ENCODE results near the gene TERC.

DNA sequence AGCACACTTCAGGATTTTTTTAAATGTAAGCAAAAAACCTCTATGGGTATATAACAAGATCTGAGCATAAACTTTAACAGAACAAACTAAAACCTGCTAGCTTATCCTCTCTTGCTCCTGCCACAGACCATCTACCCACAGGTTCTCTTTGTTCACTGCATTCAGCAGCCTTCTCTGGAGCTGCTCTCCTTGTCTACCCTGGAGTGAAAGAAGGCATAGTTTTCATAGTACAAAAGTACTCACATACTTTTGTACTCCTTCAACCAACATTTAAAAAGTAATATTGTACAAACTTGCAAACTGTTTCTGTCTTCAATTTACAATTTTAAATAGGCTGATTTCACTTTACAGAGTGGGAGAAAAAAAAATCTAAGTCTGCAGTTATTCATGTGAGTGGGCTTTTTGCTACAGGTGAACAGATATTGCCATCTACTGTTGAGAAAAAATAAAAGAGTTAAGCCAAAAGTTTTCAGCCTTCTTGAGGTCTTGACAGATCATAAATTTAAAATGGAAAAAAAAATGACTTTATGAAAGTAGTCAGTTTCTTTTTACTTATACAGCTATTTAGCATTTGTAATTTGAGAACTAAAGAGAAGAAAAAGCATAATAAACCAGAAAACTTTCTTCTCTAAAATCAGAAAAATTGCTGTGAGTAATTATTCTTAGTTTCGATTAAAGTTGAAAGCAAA lies 20.4 kb downstream of the TERC start:
- TF ChIP-seq, protein P1, sequence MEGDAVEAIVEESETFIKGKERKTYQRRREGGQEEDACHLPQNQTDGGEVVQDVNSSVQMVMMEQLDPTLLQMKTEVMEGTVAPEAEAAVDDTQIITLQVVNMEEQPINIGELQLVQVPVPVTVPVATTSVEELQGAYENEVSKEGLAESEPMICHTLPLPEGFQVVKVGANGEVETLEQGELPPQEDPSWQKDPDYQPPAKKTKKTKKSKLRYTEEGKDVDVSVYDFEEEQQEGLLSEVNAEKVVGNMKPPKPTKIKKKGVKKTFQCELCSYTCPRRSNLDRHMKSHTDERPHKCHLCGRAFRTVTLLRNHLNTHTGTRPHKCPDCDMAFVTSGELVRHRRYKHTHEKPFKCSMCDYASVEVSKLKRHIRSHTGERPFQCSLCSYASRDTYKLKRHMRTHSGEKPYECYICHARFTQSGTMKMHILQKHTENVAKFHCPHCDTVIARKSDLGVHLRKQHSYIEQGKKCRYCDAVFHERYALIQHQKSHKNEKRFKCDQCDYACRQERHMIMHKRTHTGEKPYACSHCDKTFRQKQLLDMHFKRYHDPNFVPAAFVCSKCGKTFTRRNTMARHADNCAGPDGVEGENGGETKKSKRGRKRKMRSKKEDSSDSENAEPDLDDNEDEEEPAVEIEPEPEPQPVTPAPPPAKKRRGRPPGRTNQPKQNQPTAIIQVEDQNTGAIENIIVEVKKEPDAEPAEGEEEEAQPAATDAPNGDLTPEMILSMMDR (IDR thresholded peaks at IDR 0.05; ENCODE audit: insufficient read depth, low read length) = no peak
- no peak for TF ChIP-seq POLR2AphosphoS5 (IDR thresholded peaks at IDR 0.05; ENCODE audit: low read depth)
- TF ChIP-seq, protein P2, sequence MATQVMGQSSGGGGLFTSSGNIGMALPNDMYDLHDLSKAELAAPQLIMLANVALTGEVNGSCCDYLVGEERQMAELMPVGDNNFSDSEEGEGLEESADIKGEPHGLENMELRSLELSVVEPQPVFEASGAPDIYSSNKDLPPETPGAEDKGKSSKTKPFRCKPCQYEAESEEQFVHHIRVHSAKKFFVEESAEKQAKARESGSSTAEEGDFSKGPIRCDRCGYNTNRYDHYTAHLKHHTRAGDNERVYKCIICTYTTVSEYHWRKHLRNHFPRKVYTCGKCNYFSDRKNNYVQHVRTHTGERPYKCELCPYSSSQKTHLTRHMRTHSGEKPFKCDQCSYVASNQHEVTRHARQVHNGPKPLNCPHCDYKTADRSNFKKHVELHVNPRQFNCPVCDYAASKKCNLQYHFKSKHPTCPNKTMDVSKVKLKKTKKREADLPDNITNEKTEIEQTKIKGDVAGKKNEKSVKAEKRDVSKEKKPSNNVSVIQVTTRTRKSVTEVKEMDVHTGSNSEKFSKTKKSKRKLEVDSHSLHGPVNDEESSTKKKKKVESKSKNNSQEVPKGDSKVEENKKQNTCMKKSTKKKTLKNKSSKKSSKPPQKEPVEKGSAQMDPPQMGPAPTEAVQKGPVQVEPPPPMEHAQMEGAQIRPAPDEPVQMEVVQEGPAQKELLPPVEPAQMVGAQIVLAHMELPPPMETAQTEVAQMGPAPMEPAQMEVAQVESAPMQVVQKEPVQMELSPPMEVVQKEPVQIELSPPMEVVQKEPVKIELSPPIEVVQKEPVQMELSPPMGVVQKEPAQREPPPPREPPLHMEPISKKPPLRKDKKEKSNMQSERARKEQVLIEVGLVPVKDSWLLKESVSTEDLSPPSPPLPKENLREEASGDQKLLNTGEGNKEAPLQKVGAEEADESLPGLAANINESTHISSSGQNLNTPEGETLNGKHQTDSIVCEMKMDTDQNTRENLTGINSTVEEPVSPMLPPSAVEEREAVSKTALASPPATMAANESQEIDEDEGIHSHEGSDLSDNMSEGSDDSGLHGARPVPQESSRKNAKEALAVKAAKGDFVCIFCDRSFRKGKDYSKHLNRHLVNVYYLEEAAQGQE (IDR thresholded peaks at IDR 0.05; ENCODE audit: insufficient replicate concordance, low read depth) = no peak
